GM18520 (cell line): ENCODE measurements around the gene MPG.

Experiments used
- ATAC-seq: cut with Tn5 transposase; IDR thresholded peaks from one replicate; pipeline ENCODE4 v1.9.1; 2021; ENCODE audit not compliant: unreplicated experiment

MPG gene

DNA sequence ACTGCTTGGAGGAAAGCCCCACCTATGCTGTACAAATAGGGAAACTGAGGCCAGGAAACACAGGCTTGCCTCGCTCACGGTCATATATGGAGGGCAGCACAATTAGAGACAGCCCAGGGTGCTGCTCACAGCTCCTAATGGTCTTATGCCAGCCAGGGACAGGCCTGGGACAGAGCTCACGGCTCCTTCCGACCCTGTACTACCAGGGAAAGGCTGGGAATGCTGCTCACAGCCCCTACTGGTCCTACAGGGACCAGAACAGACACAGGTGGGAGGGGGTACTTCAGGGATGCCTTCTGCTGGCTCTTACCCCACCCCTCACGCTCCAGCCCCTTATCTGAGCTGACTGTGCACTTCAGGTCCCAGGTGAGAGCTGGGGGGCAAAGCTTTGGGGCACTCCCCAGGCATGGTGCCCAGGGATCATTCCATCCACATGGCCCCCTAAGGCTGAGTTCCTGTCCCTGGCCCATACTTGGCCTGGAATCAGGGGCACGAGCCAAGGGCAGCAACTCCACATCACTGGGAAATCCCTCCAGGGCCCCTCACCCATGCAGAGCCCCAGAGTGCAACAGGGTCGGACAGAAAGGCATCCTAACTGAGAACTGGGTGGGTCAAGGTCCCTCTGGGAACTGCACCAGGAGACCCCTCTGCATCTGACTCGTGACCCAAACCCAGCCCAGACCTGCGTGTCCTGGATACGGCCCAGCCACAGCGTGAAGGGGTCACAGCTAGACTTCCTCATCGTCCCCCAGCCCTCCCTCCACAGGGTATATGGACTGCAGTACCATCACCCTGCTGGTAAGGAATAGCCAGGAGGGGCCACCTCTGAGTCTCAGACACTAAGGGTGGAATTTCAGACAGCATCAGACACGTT is 11.5 kb upstream of the MPG start:
- ATAC-seq = no peak

- no peak for ATAC-seq
Measured at GRCh38 chr16:67183-67791, 10.7 kb upstream of the MPG start.

DNA sequence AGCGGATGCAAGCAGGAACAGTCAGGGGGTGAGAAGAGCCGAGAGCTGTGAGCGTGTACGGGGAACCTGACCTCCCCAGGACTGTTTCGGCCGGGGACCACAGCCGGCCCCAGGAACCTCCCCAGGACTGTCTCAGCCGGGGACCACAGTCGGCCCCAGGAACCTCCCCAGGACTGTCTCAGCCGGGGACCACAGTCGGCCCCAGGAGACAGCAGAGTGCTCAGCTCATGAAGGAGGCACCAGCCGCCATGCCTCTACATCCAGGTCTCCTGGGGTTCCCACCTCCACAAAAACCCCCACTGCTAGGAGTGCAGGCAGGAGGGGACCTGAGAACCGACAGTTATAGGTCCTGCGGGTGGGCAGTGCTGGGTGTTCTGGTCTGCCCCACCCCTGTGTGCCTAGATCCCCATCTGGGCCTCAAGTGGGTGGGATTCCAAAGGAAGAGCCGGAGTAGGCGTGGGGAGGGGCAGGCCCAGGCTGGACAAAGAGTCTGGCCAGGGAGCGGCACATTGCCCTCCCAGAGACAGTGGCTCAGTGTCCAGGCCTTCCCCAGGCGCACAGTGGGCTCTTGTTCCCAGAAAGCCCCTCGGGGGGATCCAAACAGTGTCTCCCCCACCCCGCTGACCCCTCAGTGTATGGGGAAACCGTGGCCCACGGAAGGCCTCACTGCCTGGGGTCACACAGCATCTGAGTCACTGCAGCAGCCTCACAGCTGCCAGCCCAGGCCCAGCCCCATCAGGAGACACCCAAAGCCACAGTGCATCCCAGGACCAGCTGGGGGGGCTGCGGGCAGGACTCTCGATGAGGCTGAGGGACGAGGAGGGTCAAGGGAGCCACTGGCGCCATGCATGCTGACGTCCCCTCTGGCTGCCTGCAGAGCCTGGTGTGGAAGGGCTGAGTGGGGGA is 9.9 kb upstream of the MPG start:
- ATAC-seq = no peak

GRCh38 chr16:69181-69580 is 8.8 kb upstream of the MPG start:
- no peak for ATAC-seq

GRCh38 chr16:71210-71539 is 6.8 kb upstream of the MPG start:
- ATAC-seq = no peak

- ATAC-seq = no peak
Measured at GRCh38 chr16:71540-72401, 6.3 kb upstream of the MPG start.

DNA sequence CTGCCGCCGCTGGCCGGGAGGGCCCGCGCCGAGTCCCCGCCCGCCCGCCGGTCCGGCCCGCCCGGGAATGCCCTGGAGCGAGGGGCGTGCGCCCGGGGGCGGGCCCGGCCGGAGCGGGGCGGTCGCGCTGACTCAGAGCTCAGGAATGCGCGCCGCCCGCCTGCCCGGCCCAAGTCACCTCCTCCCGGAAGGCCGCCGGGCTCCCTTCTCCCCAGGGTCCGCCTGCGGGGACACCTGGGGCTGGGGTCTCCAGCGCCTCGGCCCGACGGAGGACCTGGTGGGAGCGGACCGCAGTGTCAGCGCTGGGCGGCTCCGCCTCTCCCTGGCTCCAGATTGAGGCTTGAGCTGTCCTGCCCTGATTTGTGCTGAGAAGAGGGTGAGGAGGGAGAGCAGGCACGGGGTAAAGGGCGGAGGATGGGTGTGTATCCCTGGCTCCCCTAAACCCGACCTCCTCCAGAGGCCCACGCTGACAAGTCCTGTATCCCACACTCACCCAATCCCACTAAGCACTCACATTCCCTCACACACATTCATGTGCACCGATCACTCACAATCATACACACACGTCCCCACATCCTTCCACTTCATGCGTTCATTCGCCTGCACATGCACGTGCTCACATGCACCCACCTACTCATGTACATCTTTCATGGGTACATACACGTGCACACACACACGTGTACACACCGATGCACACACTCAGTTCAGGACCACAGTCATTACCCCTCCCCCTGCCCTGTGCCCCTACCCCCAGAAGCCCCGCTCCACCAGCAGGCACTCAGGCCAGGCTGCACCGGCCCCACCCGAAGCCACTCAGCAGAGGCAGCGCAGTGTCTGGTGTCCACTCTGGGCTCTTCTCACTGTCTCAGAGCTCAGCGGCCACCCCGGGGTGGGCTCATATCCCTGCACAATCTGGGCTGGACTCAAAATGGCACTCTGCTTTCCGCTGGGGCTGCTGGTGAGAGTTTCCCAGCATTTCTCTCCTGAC is 5.2 kb upstream of the MPG start, which contains the start of gene RHBDF1:
TSS of gene RHBDF1 (minus strand) at position 71 of the 988 bp plus-strand sequence. CDS start 7,616 bp downstream, outside the sequence.
- ATAC-seq = no peak

DNA sequence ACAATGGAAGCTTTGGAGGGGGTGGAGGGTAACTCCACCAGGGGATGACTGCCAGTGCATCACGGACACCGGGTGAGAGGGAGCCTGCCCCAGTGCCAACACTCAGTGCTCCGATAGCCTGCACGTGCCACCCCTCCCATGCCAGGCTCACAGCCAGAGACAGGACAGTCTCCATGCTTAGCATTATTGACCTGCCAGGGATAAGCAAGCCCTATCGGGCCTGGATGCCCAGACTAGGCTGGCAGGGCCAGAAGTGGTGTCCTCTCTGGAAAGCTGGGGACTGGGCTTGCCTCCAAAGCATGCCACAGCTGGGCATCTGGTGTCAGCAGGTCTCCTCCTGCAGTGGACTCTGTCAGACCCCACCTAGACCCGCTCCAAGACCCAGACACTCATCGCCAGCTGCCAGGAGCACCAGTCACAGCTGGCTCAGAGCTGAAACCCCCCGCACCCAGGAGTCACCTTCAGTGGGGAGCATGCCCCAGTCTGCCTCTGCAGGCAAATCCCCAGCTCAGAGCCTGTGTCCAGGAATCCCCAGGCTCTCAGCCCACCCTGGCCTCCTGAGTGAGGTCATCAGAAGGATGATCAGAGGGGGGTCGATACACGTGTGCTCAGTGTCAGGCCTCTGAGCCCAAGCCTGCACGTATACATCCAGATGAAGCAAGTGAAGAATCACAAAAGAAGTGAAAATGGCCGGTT is 3.8 kb upstream of the MPG start:
- ATAC-seq = no peak

- ATAC-seq = no peak
Measured at GRCh38 chr16:74747-75334, 3.2 kb upstream of the MPG start.

DNA sequence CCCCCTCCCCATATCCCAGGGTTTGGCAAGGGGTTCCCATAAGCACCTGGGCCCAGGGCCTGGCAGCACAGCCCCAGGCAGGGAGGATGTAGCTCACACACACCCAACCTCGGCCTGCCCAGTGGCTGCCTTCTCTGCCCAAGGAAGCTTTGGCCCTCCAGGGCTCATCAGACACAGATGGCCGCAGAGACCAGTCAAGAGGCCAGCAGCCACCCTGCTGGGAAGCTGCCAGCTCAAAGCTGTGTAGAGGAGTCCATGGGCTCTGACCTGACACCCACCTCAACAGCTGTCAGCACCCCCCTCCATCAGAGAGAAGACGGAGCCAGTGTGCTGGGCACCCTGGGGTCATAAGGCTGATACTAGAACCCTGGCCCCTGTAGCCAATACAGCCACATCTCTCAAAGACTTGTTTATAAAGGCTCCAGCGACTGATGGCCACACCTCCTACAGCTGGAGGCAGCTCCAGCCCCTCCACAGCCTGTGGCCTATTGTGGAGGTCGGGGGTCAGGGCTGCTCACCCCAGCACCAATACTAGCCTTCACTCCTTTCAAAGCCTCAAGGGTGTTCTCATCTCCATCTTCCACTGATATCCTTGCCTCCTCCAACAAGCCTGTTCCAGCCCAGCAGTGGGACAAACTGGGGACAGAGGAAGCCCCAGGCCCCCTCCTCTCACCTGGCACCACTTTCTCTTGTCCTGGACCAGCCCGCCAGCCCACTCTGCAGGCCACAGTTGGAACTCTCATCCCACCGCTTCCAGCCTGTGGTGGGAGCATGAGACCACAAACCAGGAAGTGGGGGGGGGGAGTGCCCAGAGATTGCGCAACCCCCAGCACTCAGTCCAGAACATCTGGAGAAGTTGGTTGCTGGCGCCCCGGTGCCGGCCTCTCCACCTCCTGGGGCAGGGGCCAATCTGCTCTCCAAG is 2.2 kb upstream of the MPG start:
- no peak for ATAC-seq

GRCh38 chr16:76535-77272 is 1.3 kb upstream of the MPG start:
- ATAC-seq = no peak

GRCh38 chr16:77273-77806 is 685 bp upstream of the MPG start:
- peak; percentile 8 for ATAC-seq

DNA sequence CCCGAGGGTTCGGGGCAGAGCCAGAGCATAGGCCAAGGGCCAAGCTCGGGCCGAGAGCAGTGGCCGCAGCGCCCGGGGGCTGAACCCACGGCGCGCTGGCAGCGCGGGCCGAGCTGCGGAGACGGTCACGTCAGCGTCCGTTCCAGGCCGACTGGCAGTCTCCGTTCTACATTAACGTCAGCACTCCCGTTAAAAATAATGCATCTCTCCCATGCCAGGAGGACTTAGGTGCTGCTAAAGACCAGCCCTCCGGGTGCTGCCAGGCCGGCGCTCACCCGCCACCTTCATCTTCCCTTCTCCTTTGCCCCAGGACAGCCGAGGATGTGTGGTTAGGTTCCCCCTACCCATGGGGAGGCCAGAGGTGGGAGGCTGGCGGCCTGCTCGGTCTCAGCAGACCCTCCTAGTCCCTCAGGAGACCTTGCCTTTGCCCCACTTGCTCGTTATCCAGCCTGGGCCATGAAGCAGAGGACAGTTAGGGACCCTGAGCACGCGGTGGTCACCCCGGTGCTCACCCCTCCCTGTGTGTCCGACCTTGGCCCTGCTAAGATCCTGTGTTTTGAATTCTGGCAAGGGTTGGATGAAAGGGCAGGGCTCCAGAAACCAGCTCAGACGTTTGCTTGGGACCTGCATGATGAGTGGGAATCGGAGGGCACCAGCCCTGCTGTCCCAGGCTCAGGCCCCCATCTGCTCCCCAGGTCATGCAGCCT is 572 bp downstream of the MPG start:
- peak; percentile 23 for ATAC-seq

DNA sequence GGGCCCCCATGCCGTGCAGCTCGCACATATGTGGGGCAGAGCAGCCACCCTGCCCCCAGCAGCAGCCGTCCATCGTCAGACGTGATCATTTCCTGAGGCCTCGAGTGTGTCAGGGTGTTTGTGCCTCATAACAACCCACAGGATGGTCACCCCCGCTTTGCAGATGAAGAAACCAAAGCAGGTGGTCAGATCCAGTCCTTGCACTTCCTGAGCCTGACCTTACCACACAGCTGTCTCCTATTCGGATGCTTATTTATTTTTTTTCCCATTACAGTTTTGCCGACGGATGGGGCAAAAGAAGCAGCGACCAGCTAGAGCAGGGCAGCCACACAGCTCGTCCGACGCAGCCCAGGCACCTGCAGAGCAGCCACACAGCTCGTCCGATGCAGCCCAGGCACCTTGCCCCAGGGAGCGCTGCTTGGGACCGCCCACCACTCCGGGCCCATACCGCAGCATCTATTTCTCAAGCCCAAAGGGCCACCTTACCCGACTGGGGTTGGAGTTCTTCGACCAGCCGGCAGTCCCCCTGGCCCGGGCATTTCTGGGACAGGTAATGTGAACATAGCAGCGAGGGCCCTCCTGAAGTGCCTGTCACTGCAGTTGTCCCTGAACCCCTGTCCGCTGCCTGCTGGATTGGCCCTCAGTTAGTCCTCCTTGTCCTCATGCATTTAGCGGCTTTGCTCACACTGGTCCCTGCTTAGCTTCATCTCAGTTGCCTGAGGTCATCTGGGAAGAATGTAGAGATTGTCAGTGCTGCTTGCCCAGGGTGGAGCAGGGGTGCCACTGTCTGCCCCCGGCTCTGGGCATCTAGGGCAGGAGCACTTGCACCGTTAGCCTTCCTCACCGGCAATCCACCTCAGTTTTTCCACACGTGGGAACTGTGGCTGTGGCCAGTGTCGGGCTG is 1.4 kb downstream of the MPG start:
- no peak for ATAC-seq
